Ramos (cell line): ENCODE results near the gene BOLA3.

ENCODE experiments used
- in situ Hi-C: fragments of 300-500 bp; cut with MboI; formaldehyde crosslinking; loops from one replicate; pipeline ENCODE4 v1.14.3; 2022; ENCODE audit warnings: low sequenced_read_pairs; ENCODE audit not compliant: unreplicated experiment

The BOLA3 gene

GRCh38 chr2:74147727-74148456, at the start of gene BOLA3:
BOLA3 (minus strand) TSS chr2:74147912; CDS start chr2:74147874, 38 bp downstream.
- in situ Hi-C loops: loop anchor here (10.0 kb wide), 1 partner anchor 323 kb away; the partner anchor contains the start of gene STAMBP

DNA sequence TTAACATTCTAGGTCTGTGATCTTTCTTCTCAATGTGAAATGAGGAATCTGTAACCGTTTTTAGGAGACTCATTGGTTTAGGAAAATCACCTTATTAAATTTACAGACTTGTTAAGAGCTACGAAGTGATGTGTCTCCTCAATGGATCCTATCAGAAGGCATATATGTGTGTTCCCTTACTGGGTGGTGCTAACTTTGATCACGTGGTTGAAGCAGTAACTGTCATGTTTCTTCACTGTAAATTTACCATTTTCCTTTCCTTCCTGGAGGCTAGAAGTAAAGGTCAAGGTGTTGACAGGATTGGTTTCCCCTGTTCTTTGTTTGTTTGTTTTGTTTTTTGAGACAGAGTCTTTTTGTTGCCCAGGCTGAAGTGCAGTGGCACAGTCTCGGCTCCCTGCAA, 49.3 kb upstream of the BOLA3 start:
- in situ Hi-C loops: loop anchor here (25.0 kb wide), 1 partner anchor 960 kb away; the partner anchor contains the start of genes CCT7 and PRADC1

- in situ Hi-C loops: loop anchor here (25.0 kb wide), 1 partner anchor 957 kb away; the partner anchor contains the start of genes CCT7 and PRADC1
Measured at GRCh38 chr2:74194799-74195198, 47.1 kb upstream of the BOLA3 start.

- in situ Hi-C loops: loop anchor here (25.0 kb wide), 1 partner anchor 954 kb away; the partner anchor contains the start of genes CCT7 and PRADC1
Measured at GRCh38 chr2:74191596-74192380, 44.1 kb upstream of the BOLA3 start.

- in situ Hi-C loops: loop anchor here (25.0 kb wide), 1 partner anchor 951 kb away; the partner anchor contains the start of genes CCT7 and PRADC1
Measured at GRCh38 chr2:74188696-74189095, 41.0 kb upstream of the BOLA3 start.

- in situ Hi-C loops: loop anchor here (25.0 kb wide), 1 partner anchor 951 kb away; the partner anchor contains the start of genes CCT7 and PRADC1
Measured at GRCh38 chr2:74188018-74188601, 40.4 kb upstream of the BOLA3 start.

GRCh38 chr2:74186706-74187105, 39.0 kb upstream of the BOLA3 start:
- in situ Hi-C loops: loop anchor here (25.0 kb wide), 1 partner anchor 949 kb away; the partner anchor contains the start of genes CCT7 and PRADC1

- in situ Hi-C loops: loop anchor here (25.0 kb wide), 1 partner anchor 949 kb away; the partner anchor contains the start of genes CCT7 and PRADC1
Measured at GRCh38 chr2:74186038-74186437, 38.3 kb upstream of the BOLA3 start.

DNA sequence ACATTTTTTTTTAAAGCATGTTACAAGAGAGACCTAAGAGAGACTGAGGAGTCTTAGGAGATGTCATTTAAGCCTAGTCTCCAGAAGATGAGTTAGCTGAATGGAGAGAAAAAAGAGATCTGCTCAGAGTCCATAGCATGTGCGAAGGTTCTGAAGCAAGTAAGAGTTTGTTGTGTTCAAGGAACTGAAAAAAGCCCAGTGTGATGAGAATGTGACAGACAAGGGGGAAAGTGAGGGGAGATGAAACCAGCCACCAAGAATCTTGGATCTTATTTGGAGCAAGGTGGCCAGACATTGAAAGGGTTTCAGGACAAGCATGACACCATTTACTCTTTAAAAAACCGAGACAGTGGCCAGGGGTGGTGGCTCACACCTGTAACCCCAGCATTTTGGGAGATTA, 36.2 kb upstream of the BOLA3 start:
- in situ Hi-C loops: loop anchor here (25.0 kb wide), 1 partner anchor 947 kb away; the partner anchor contains the start of genes CCT7 and PRADC1

- in situ Hi-C loops: loop anchor here (25.0 kb wide), 1 partner anchor 944 kb away; the partner anchor contains the start of genes CCT7 and PRADC1
Measured at GRCh38 chr2:74181739-74182138, 34.0 kb upstream of the BOLA3 start.

DNA sequence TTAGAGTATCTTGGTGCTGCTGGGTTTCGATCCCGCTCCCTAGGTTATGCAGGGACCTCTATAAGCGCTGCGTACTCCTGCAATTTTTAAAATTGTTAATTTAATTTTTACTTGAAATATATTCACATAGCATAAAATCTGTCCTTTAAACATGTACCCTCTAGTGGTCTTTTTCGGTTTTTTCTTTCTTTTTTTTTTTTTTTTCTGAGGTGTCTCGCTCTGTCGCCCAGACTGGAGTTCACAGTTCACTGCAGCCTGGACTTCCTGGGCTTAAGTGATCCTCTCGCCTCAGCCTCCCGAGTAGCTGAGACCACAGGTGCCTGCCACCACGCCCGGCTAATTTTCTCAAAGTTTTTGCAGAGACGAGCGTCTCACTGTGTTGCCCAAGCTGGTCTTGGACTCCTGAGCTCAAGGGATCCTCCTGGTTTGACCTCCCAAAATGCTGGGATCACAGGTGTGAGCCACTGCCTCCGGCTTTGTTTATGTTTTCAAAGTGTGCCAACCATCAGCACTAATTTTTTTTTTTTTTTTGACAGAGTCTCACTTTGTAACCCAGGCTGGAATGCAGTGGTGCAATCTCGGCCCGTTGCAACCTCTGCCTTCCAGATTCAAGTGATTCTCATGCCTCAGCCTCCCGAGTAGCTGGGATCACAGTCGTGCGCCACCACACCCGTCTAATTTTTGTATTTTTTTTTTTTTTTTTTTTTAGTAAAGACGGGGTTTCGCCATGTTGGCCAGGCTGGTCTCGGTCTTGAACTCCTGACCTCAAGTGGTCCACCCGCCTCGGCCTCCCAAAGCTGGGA, 31.6 kb upstream of the BOLA3 start:
- in situ Hi-C loops: loop anchor here (25.0 kb wide), 1 partner anchor 942 kb away; the partner anchor contains the start of genes CCT7 and PRADC1

DNA sequence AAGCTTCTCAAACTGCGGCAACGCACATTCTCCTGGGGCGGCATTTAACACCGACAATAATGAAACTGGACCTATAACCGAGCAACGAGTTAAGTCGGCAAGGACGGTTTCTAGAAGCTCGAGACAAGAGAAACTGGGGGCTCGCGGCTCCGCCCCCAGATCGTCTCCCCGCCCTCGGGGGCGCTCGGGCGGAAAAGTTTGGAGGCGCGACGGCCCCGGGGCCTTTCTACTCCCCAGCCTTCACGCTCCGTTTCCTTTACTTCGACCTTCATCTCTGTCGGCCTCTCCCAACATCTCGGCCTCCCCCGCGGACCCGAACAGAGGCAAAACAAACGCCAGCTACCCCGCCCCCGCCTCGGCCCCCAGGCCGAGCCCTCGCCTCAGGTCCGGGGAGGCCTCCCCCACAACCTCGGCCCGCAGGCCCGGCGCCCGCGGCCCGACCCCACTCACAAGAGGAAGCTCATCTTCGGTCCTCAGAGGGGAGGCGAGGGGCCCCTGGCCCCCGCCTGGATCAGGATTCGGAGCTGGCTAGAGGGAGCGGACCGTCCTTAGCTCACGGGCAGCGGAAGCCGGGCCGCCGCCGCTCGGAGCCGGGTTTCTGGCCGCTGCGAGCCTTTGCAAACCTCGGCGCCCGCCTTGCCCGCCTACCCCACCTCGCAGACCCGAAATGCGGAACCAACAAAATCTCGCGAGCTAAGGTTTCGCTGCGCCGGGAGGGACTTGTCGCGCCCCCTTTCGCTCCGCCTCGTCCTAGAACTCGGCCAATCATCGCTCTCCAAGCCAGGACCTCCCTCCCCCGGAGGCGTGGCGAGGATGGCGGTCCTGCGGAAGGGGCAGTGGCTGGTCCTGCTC, 30.7 kb upstream of the BOLA3 start, which contains the start of gene MOB1A:
MOB1A (minus strand) TSS at position 669 of the 852 bp plus-strand sequence; CDS start at position 464, 205 bp downstream.
- in situ Hi-C loops: loop anchor here (25.0 kb wide), 1 partner anchor 941 kb away; the partner anchor contains the start of genes CCT7 and PRADC1

- in situ Hi-C loops: loop anchor here (25.0 kb wide), 1 partner anchor 940 kb away; the partner anchor contains the start of genes CCT7 and PRADC1
Measured at GRCh38 chr2:74177696-74178095, 30.0 kb upstream of the BOLA3 start.

DNA sequence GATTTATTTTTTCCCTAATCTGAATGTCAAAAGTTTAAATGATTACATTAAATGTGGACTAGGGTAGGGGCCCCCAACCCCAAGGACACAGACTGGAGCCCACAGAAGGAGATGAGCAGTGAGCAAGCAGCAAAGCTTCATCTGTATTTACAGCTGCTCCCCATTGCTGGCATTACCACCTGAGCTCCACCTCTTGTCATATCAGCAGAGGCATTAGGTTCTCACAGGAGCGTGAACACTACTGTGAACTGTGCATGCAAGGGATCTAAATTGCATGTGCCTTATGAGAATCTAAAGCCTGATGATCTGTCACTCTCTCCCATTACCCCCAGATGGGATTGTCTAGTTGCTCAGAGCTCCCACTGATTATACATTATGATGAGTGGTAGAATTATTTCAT, 27.2 kb upstream of the BOLA3 start:
- in situ Hi-C loops: loop anchor here (25.0 kb wide), 1 partner anchor 938 kb away; the partner anchor contains the start of genes CCT7 and PRADC1

DNA sequence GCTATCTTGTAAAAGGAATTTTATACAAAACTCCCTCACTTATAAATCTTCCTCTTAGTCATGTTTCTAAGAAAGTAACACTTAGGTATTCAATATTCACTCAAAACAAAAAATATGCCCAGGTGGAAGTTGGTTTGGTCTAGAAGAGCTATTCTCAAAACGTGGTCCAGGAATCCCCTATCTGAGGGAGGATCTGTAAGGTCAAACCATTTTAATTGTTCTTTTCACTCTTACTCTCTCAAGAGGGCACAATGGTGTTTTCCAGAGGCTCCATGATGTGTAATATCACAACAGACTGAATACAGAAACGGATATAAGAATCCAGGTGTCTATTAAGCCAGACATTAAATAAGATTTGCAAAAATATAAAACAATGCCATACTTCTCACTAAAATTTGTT, 21.0 kb upstream of the BOLA3 start:
- in situ Hi-C loops: no loop called here

- in situ Hi-C loops: no loop called here
Measured at GRCh38 chr2:74164761-74165160, 17.0 kb upstream of the BOLA3 start.

DNA sequence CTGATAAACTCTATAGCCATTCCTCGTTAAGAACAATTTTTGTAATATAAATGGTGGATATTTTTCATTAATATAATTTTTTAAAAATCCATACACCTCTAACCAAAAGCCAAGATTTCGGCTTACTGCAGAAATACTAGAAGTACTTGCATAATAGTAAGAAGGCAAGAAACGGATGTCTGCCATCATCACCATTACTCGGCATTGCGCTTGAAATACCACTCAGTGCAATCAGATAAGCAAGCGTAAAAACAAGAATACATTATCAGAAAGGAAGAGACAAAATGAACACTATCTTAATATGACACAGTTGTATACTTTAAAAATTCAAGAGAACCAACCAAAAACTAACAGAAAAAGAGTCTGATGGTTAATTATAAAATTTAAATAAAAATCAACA, 15.2 kb upstream of the BOLA3 start:
- in situ Hi-C loops: no loop called here

GRCh38 chr2:74155830-74156229, 8.1 kb upstream of the BOLA3 start:
- in situ Hi-C loops: no loop called here
